Measurements from ENCODE around the gene LOC128125822.

The LOC128125822 gene

DNA sequence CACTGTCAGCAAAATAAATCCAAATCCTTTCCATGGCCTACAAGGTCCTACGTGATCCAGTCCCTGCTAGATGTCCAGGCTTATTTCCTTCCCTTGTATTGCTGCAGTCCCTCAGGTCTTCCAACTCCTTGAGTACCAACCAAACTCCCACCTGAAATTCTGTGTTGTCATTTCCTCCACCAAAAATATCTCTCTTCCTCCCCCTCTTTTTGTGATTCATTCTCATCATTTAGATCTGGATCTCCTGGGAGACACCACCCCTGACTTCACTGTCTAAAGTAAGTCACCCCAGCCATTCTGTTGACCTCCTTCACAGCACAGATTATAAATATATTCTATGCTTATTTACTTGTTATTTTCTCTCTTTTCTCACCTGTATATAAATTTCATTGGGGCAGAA, 9.0 kb upstream of the LOC128125822 start:
- H3K36me3 Mint-ChIP-seq (ENCODE audit: insufficient read depth), result no peaks in the 10 kb centered on the region
- H3K4me1 Mint-ChIP-seq, result no peaks in the 10 kb centered on the region
- no peak for DNase-seq (ENCODE audit: low spot score in 2 of 2)
- no peak overlapping the region for H3K4me3 Mint-ChIP-seq
- no peaks in the 10 kb centered on the region for H3K9me3 Mint-ChIP-seq
- H3K27ac Mint-ChIP-seq (ENCODE audit: low read depth), result no peak overlapping the region
- no peak for ATAC-seq (replicated peaks; ENCODE audit: extremely low read depth, poor library complexity, severe bottlenecking)
- H3K27me3 Mint-ChIP-seq, result peaks cover 18% of the 10 kb centered on the region

DNA sequence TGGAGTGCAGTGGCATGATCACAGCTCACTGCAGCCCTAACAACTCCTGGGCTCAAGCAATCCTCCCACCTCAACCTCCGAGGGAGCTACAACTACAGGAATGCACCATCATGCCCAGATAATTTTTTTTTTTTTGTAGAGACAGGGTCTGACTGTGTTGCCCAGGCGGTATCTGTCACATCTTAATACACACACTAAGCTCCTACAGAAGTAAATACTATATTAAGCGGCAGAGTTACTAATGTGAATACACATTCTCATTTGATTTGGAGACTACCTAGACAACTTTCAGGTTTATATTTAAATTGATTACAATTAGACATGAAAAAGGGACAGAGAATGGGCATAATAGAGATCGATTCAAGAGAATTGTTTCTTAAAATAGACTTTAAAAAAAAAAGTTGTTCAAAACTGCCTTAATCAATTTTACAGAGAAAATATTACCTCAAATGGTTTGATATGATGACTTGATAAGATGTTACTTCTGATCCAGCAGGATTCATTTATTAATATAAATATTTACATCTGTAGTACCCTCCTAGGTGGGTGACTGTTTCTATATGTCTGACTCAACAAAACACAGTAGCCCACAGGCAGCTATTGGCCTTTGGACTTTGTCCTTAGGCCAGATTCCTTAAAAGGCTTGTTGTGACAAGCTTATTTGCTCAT, 7.1 kb upstream of the LOC128125822 start:
- no peaks in the 10 kb centered on the region for H3K9me3 Mint-ChIP-seq
- no peaks in the 10 kb centered on the region for H3K4me1 Mint-ChIP-seq
- no peak overlapping the region for H3K4me3 Mint-ChIP-seq
- ATAC-seq (replicated peaks; ENCODE audit: extremely low read depth, poor library complexity, severe bottlenecking), result no peak
- DNase-seq (ENCODE audit: low spot score in 2 of 2), result no peak
- peaks cover 8% of the 10 kb centered on the region for H3K27me3 Mint-ChIP-seq
- no peaks in the 10 kb centered on the region for H3K36me3 Mint-ChIP-seq (ENCODE audit: insufficient read depth)
- H3K27ac Mint-ChIP-seq (ENCODE audit: low read depth), result no peak overlapping the region

DNA sequence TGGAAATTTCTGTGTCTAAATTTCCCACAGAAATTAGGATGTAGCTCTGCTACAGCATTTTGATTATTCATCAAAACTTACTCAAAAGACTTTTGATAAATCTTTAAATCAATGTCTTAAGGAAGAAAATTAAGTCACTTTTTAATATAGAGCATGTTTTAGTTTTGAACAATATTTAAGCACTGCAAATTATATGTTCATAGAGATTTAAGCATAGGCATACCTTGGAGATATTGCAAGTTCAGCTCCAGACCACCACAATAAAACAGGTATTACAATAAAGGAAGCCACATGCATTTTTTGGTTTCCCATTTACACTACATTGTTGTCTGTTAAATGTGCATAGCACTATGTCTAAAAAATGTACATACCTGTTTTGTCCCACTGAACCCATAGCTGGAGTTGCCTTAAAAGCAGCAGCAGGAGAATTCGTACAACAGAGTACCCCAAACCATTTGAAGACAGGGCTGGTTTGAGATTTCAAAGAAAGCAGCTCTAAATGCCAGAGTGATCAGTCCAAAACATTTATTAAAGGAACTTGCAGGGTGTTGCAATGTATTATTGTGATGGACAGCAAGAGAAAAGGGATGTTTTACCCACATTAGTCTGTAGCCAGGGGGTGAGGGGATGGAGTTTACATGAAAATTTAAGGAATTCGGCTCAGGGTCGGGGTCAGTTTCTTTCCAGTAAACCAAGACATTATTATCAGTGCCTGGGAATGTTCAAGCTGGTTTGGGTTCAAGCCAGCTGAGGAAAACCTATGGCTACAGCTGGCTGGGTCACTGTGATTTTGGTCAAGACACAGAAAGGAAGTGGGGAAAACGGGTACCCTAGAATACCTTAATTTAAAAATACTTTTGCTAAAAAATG, 6.3 kb upstream of the LOC128125822 start:
- Mint-ChIP-seq H3K4me3 (no peak overlapping the region), H3K4me1 (no peaks in the 10 kb centered on the region), H3K27ac (ENCODE audit: low read depth) (no peak overlapping the region), H3K27me3 (peaks cover 8% of the 10 kb centered on the region), H3K36me3 (ENCODE audit: insufficient read depth) (no peaks in the 10 kb centered on the region), H3K9me3 (no peaks in the 10 kb centered on the region)
- ATAC-seq (replicated peaks; ENCODE audit: extremely low read depth, poor library complexity, severe bottlenecking) (no peak), DNase-seq (ENCODE audit: low spot score in 2 of 2) (no peak)

DNA sequence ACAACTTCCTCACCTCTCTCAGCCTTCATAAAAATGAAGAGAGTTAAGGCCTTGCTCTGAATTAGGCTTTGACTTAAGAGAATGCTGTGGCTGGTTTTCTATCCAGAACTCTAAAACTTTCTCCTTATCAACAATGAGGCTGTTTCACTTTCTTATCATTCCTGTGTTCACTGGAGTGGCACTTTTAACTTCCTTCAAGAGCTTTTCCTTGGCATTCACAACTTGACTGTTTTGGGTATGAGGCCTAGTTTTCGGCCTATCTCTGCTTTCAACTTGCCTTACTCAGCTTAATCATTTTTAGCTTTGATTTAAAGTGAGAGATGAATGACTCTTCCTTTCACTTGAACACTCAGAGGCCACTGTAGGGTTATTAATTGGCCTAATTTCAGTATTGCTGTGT, 4.3 kb upstream of the LOC128125822 start:
- peaks cover 7% of the 10 kb centered on the region for H3K36me3 Mint-ChIP-seq (ENCODE audit: insufficient read depth)
- ATAC-seq (replicated peaks; ENCODE audit: extremely low read depth, poor library complexity, severe bottlenecking) (no peak), DNase-seq (ENCODE audit: low spot score in 2 of 2) (no peak)
- H3K4me3 Mint-ChIP-seq, result no peak overlapping the region
- H3K27ac Mint-ChIP-seq (ENCODE audit: low read depth), result no peak overlapping the region
- H3K27me3 Mint-ChIP-seq, result peaks cover 8% of the 10 kb centered on the region
- peaks cover 11% of the 10 kb centered on the region for H3K4me1 Mint-ChIP-seq
- no peaks in the 10 kb centered on the region for H3K9me3 Mint-ChIP-seq

- H3K27me3 Mint-ChIP-seq, result no peaks in the 10 kb centered on the region
- H3K4me3 Mint-ChIP-seq, result peak overlapping the region; percentile 88
- ATAC-seq (replicated peaks; ENCODE audit: extremely low read depth, poor library complexity, severe bottlenecking) (no peak), DNase-seq (ENCODE audit: low spot score in 2 of 2) (no peak)
- H3K4me1 Mint-ChIP-seq, result peaks cover 30% of the 10 kb centered on the region
- peak overlapping the region; percentile 90 for H3K27ac Mint-ChIP-seq (ENCODE audit: low read depth)
- peaks cover 19% of the 10 kb centered on the region for H3K36me3 Mint-ChIP-seq (ENCODE audit: insufficient read depth)
- no peaks in the 10 kb centered on the region for H3K9me3 Mint-ChIP-seq
These were observed 778 bp upstream of the LOC128125822 start for GRCh38 chr6:63571361-63572043.

GRCh38 chr6:63572747-63573075, 431 bp downstream of the LOC128125822 start:
- peak overlapping the region; percentile 88 for H3K4me3 Mint-ChIP-seq
- DNase-seq (ENCODE audit: low spot score in 2 of 2), result no peak
- ATAC-seq (replicated peaks; ENCODE audit: extremely low read depth, poor library complexity, severe bottlenecking), result peak; percentile 2
- peaks cover 27% of the 10 kb centered on the region for H3K36me3 Mint-ChIP-seq (ENCODE audit: insufficient read depth)
- H3K27ac Mint-ChIP-seq (ENCODE audit: low read depth), result peak overlapping the region; percentile 90
- no peaks in the 10 kb centered on the region for H3K27me3 Mint-ChIP-seq
- peaks cover 30% of the 10 kb centered on the region for H3K4me1 Mint-ChIP-seq
- H3K9me3 Mint-ChIP-seq, result no peaks in the 10 kb centered on the region

- DNase-seq (ENCODE audit: low spot score in 2 of 2) (peak; percentile 51 to 58), ATAC-seq (replicated peaks; ENCODE audit: extremely low read depth, poor library complexity, severe bottlenecking) (peak; percentile 45)
- Mint-ChIP-seq H3K36me3 (ENCODE audit: insufficient read depth) (peaks cover 33% of the 10 kb centered on the region), H3K27me3 (no peaks in the 10 kb centered on the region), H3K4me1 (peaks cover 30% of the 10 kb centered on the region), H3K27ac (ENCODE audit: low read depth) (peak overlapping the region; percentile 90), H3K9me3 (no peaks in the 10 kb centered on the region), H3K4me3 (peak overlapping the region; percentile 88)
These were observed 1.0 kb downstream of the LOC128125822 start for GRCh38 chr6:63573076-63573898.

GRCh38 chr6:63573899-63574553, 1.7 kb downstream of the LOC128125822 start:
- peak in 1 of 2 donors; percentile 24 for DNase-seq (ENCODE audit: low spot score in 2 of 2)
- H3K4me3 Mint-ChIP-seq, result peak overlapping the region; percentile 88
- peaks cover 30% of the 10 kb centered on the region for H3K4me1 Mint-ChIP-seq
- H3K27me3 Mint-ChIP-seq, result no peaks in the 10 kb centered on the region
- H3K27ac Mint-ChIP-seq (ENCODE audit: low read depth), result peak overlapping the region; percentile 90
- H3K36me3 Mint-ChIP-seq (ENCODE audit: insufficient read depth), result peaks cover 36% of the 10 kb centered on the region
- H3K9me3 Mint-ChIP-seq, result no peaks in the 10 kb centered on the region
- no peak for ATAC-seq (replicated peaks; ENCODE audit: extremely low read depth, poor library complexity, severe bottlenecking)

DNA sequence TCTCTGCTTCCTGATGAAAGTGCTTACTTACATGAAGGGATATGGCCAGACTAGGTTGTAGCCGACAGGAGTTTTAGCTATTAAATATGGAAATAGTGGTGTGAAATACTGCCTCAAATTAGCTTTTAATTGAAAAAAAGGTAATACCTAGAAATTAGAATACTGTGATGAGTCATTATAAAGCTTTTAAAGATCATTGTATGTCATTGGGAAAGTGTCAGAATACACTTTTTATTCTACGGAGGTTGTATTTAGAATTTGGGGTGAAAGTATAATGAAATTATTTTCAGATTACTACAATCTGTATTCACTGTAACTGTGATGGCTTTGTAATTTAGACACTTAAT, 2.2 kb downstream of the LOC128125822 start:
- peak overlapping the region; percentile 88 for H3K4me3 Mint-ChIP-seq
- H3K27ac Mint-ChIP-seq (ENCODE audit: low read depth), result peak overlapping the region; percentile 90
- H3K27me3 Mint-ChIP-seq, result no peaks in the 10 kb centered on the region
- H3K9me3 Mint-ChIP-seq, result no peaks in the 10 kb centered on the region
- peaks cover 30% of the 10 kb centered on the region for H3K4me1 Mint-ChIP-seq
- ATAC-seq (replicated peaks; ENCODE audit: extremely low read depth, poor library complexity, severe bottlenecking) (no peak), DNase-seq (ENCODE audit: low spot score in 2 of 2) (no peak)
- peaks cover 40% of the 10 kb centered on the region for H3K36me3 Mint-ChIP-seq (ENCODE audit: insufficient read depth)

DNA sequence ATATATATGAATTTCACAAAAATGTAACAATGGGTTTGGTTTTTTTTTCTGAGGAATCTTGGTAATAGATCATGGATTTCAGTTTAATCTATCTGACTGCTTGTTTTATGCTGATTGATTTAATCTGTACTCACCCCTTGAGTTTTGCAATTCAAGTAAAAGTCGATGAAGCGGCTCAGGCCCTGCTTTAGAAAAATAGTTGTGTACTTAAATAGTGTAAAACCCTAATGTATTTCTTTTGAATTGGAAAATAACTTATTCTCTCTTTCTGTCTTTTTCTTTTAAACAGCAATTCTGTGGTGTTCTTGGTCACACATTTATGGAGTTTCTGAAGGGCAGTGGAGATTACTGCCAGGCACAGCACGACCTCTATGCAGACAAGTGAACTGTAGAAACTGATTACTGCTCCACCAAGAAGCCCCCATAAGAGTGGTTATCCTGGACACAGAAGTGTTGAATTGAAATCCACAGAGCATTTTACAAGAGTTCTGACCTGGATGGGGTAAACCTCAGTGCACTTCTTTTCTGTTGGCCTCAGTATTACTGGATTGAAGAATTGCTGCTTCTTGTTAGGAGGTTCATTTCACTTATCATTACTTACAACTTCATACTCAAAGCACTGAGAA, 4.0 kb downstream of the LOC128125822 start:
- Mint-ChIP-seq H3K4me3 (no peak overlapping the region), H3K9me3 (no peaks in the 10 kb centered on the region), H3K36me3 (ENCODE audit: insufficient read depth) (peaks cover 57% of the 10 kb centered on the region), H3K27me3 (no peaks in the 10 kb centered on the region), H3K4me1 (peaks cover 30% of the 10 kb centered on the region), H3K27ac (ENCODE audit: low read depth) (no peak overlapping the region)
- ATAC-seq (replicated peaks; ENCODE audit: extremely low read depth, poor library complexity, severe bottlenecking) (no peak), DNase-seq (ENCODE audit: low spot score in 2 of 2) (no peak)

- Mint-ChIP-seq H3K27ac (ENCODE audit: low read depth) (no peak overlapping the region), H3K36me3 (ENCODE audit: insufficient read depth) (peaks cover 59% of the 10 kb centered on the region)
- DNase-seq (ENCODE audit: low spot score in 2 of 2), result no peak
These were observed 4.9 kb downstream of the LOC128125822 start for GRCh38 chr6:63576985-63577712.

More at GRCh38 chr6:63576985-63577712, 4.9 kb downstream of the LOC128125822 start:
- Mint-ChIP-seq H3K9me3 (no peaks in the 10 kb centered on the region), H3K4me1 (peaks cover 22% of the 10 kb centered on the region), H3K27me3 (no peaks in the 10 kb centered on the region), H3K4me3 (no peak overlapping the region)
- ATAC-seq (replicated peaks; ENCODE audit: extremely low read depth, poor library complexity, severe bottlenecking), result no peak
